Measurements from ENCODE around the gene PZP.
"Not testable (repeated sequence)": the region's sequence is repeated elsewhere in the genome, so short reads cannot be mapped to it uniquely, and the experiment has no call there.

PZP gene

GRCh38 chr12:9179781-9180180 lies 28.4 kb downstream of the PZP start:
- DNase-seq = no peak

GRCh38 chr12:9169979-9170634 lies 38.1 kb downstream of the PZP start:
- DNase-seq = no peak

GRCh38 chr12:9167345-9167744 lies 40.9 kb downstream of the PZP start:
- not testable (repeated sequence) for DNase-seq

DNA sequence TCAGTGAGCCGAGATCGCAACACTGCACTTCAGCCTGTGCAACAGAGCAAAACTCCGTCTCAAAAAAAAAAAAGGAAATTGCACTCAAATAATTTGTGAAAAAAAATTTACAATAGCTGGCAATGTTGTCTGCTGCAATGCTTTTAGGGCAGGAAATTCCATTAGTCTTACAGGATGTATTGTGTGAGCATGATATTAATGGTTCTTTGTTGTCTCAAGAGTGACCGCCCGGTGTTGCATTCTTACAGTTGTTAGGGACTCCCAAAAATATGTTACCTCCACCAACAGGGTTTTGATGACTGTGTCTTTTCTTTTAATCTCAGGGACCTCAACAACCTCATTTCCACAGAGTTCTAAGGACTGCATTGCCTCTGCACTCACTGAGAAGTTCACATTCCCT lies 44.8 kb downstream of the PZP start:
- DNase-seq = no peak

DNA sequence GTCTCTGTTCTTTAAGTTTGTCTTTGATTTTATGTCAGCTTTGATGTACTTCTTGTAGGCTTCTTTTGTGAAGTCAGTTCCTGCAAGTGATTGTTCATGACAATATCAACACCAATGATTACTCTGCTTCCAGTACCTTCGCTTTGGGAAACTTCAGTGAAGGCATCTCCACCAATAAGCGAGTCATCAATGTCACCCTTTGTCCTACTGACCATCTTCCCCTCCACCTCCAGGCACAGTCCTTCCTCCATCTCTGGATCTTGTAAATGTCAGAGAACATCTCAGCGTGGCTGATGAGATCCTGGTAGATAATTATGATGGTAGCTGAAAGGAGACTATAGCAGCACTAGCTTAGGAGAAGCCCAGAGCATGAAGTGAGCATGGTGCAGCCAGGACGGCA lies 52.1 kb downstream of the PZP start:
- no peak for DNase-seq

DNA sequence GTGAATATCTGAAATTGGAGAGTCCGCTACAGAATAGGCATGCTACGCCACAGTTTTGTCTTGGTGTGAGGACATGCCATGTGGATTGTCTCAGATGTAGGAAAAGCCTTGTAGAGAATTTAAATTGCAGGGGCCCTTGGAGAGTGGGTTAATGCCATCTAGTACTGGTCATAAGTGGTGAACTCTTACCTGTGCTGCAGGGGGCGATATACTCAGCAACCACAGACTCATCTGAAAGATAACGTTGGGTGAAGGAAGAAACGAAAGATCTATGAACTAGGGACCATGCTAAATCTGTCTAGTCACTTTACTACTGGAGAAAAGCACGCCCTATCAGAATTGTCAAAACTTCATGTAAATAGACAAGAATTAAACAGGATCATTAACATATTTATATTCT lies 58.8 kb downstream of the PZP start:
- no peak for DNase-seq

DNA sequence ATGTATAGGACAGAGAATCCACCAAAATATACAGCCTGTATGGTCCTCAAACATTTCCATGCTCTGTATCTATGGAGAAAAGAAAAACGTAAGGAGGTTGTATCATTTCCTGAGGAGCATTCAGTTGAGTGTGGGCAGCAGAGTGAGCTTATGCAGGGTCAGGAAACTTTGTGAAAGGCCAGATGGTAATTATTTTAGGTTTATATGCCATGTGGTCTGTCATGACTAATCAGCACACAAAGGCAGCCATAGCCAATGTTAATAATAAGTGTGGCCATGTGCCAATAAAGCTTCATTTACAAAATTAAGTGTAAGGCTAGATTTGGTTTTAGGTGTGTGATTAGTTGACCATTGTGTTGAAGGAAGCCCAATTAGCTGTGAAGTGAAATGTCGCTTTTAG lies 59.3 kb downstream of the PZP start:
- DNase-seq = no peak

DNA sequence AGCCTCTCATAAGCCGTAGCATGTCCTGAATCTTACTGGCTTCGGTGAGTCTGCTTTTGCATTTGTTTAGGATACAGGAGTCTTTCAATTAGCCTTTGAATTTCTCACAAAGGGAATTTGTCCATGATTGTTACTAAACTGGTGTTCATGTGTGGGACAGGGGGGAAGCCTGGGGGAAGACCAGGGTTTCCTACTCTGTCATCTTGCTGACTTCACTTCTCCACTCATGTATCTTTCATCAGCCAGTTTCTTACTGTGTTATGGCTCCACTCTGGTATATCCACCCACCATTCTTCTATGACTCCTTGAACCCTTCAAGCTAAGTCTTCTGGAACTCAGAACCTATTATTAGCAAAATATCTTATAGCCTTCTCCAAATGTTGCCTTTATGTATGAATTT lies 60.7 kb downstream of the PZP start:
- no peak for DNase-seq

- no peak for DNase-seq
These were observed 63.5 kb downstream of the PZP start for GRCh38 chr12:9144730-9145106.

DNA sequence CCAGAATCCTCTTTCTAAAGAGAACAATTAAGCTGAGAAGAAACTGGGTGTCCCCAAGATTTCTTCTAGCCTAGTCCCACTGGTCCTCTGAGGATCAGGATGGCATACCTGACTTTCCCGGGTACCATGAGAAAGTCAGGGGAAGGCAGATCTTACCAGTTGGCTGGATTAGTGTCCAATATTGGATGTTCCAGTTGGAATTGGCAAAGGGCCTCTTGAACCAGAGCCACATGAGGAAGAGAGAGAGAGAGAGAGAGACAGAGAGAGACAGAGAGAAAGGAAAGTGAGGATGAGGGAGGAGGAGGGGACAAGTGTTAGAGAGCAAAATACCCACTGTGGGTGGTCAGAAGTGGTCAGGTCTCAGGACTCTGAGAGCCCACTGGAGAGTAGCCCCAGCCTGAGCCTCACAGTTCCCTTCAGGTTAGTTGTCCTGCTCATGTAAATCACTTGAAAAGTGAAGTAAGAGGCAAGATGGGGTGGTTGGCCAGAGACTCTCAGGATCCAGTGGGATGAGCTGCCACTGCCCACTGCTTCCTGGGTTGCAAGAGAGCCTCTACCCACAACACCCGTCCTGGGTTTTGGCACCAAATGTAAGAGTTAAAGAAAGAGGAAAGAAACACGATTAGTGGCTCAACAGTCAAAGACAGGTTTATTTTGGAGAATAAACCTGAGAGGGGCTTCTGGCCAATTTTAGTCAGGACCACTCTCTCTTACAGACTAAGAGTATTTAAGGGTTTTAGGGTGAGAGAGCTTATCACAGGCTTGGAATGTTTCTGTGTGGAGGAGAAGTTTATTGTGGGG lies 64.1 kb downstream of the PZP start:
- no peak for DNase-seq

DNA sequence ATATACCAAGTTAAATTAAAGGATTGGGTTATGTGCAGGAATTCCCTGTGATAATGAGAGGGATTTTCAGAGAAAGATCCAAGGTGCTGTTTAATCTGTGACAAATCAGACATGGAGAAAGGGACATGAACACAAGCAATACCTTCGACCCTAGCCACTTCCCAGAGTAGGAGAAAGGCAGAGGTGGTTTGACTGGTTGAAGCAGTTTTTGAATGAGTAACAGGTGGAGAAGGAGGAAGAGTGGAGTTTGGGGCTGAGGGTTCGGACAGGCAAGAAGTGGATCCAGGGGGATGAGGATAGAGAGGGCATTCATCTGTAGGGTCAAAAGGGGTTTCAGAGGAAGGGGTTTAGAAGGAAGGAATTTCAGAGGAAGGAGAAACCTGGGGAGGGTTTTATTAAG lies 65.1 kb downstream of the PZP start:
- no peak for DNase-seq

DNA sequence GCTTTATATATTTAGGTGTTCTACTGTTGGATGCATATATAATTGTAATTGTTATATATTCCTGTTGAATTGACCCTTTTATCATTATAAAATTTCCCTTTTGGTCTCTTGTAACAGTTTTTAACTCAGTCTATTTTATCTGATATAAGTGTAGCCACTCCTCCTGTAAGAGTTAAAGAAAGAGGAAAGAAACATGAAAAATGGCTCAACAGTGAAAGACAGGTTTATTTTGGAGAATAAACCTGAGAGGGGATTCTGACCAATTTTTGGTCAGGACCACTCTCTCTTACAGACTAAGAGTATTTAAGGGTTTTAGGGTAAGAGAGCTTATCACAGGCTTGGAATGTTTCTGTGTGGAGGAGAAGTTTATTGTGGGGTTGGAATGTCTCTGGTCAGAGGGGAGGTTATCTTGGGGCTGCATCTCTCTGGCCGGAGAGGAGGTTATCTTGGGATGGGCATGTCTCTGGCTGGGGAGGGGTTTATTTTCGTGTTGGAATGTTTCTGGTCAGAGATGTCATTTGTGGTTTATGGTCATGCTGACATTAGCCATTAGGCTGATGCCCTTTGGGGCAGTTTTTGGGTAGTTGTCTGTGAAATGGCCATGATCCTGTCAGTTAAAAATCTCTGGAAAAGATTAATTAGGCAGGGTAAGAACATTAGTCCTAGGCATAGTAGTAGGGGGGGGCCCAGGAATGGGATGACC lies 68.5 kb downstream of the PZP start:
- not testable (repeated sequence) for DNase-seq

- no peak for DNase-seq
These were observed 72.3 kb downstream of the PZP start for GRCh38 chr12:9135903-9136310.

DNA sequence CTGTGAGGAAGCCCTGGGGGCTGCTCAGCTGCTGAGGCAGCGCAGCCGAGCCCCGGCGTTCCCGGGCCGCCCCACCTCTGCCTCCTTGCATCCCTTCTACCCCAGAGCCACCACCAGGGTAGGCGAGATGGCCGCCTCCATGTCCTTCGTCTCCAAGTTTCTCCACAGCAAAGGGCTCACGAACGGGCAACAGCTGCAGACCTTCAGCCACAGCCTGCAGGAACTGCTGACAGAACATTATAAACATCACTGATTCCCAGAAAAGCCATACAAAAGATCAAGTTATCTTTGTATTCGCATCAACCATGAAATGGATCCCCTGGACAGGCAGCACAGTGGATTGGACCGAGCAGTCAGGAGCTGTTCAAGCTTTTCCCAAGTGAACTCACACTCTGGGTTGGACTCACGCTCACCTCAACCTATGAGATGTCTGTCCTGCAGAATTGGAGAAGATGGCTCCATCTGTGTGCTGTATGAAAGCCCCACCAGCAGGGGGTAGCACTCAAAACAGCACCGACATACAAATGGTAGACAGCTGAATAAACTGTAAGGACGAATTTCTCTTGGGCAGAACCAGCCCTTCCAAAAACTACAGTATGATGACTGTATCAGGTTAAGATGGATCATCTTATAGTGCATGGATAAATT lies 73.1 kb downstream of the PZP start:
- DNase-seq = no peak

DNA sequence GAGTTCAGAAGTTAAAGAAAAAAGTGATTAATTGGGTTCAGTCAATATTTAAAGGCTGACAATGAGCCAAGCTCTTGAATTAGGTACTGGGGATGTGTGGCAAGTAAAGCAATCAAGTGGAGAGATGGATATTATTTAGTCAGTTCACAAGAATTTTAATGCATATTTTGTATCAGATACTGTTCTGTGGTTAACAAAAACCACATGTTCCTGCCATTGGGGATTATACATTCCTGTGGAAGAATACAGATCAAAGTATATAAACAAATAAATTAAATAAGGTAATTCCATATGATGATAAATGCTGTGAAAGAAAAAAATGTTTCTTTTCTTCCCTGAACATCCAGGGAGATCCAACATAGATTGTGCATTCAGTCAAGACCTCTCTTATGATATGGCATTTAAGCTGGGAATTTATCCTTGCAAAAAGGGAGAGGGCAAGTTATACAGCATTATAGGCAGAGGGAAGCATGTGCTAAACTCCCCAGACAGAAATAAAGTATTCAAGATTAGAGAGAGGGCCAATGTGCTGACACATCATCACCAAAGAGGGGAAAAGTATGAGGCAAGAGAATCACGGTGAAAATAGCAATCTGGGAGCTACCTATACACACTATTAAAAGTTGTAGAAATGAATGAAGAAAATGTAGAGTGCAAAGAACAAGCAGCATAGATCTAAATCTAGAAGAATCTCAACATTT lies 74.8 kb downstream of the PZP start:
- DNase-seq = no peak

DNA sequence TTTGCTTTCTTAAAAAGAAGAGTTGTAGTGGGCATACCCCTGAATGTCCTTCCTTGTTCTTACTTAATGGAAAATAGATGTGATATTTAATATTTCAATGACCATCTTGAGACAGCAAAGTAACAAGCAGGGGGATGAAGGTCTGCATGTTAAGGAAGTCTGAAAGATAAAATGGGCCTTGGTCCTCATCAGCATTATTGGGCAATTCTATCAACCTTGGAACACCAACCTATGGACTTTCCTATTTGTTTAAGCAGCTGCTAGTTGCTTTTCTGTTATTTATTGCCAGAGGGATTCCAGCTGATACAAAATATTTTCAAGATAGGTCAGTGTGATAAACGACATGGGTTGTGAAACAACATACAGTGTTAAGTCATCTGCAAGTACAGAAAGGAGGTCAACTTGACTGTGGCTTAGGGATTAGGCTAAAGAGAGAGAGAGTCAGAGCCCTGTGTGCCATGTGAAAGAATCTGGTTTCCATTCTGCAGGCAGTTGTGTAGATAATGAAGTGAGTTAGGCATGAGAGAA lies 76.1 kb downstream of the PZP start:
- DNase-seq = no peak

- no peak for DNase-seq
These were observed 78.0 kb downstream of the PZP start for GRCh38 chr12:9130244-9130643.

- no peak for DNase-seq
These were observed 80.1 kb downstream of the PZP start for GRCh38 chr12:9127936-9128663.

DNA sequence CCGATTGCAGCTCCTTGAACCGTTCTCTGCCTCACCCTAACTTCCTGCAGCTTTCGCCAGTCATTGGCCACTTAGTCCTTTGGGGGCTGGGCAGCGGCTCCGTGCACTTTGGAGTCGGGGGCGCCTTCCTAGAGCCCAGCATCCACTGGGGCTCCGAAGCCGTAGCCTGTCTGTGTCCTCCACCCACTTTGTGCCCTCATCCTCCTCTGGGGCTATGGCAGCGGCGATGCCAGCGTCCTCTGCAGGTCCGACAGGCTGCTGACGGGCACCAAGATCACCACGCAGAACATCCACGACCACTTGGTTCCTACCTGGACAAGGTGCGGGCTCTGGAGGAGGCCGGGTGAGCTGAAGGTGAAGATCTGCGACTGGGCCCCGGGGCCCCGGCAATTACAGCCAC lies 80.7 kb downstream of the PZP start:
- DNase-seq = no peak

GRCh38 chr12:9124383-9125031 lies 83.7 kb downstream of the PZP start:
- DNase-seq = no peak

GRCh38 chr12:9123781-9124382 lies 84.3 kb downstream of the PZP start:
- DNase-seq = no peak

All from NCI-H2029 (cell line).